ENCODE data around the gene SH3BP2.
"Not testable (repeated sequence)": the region's sequence is repeated elsewhere in the genome, so short reads cannot be mapped to it uniquely, and the experiment has no call there.

Gene SH3BP2

GRCh38 chr4:2762486-2763370 lies 30.2 kb upstream of the SH3BP2 start:
- DNase-seq: not testable (repeated sequence)

GRCh38 chr4:2763511-2763967 lies 29.3 kb upstream of the SH3BP2 start:
- no peak for DNase-seq

- no peak for DNase-seq
These were observed 26.9 kb upstream of the SH3BP2 start for GRCh38 chr4:2765832-2766526.

GRCh38 chr4:2767046-2767704 lies 25.7 kb upstream of the SH3BP2 start:
- DNase-seq: no peak

DNA sequence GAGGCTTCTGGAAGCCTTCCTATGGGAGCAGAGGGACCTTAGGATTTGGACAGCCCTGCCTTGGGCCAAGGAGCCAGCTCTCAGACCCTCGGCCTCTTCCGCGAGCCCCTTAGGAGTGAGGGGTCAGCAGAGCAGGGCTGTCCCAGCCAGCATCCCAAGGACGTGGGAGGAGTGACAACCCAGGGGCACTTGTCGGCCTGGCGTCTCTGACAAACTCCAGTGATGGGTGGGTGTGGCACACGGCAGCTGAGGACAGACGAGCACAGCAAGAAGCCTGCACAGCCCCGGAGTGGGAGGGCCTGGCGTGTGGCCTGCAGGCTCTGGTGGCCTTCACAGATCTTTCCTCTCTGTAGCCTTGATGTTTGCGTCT lies 25.2 kb upstream of the SH3BP2 start:
- DNase-seq: no peak

- DNase-seq: no peak
These were observed 24.8 kb upstream of the SH3BP2 start for GRCh38 chr4:2768124-2768523.

GRCh38 chr4:2768921-2769336 lies 24.0 kb upstream of the SH3BP2 start:
- DNase-seq: no peak

DNA sequence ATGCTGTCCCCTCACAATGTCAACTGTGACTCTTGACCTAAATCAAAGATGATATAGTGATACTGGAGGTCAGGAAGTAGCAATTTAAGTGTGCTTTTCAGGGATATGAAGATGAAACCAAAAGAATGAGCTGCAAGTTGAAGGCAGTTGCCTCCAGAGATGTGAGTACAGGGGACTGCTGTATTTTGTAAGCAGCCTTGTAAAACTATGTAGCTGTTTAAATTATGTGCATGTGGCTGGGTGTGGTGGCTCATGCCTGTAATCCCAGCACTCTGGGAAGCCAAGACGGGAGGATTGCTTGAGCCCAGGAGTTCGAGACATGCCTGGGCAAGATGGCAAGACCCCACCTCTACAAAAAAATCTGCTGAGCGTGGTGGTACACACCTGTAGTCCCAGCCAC lies 21.6 kb upstream of the SH3BP2 start:
- DNase-seq: no peak

GRCh38 chr4:2780643-2781042 lies 12.2 kb upstream of the SH3BP2 start:
- DNase-seq: not testable (repeated sequence)

DNA sequence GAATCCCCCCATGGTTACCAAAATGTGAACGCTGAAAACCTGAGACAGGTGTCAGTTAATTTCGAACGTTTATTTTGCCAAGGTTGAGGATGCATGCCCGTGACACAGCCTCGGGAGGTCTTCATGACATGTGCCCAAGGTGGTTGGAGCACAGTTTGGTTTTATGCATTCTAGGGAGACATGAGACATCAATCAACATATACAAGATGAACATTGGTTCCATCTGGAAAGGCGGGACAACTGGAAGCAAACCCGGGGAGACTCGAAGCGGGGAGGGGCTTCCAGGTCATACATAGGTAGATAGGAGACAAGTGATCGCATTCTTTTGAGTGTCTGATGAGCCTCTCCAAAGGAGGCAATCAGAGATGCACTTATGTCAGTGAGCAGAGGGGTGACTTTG lies 11.0 kb upstream of the SH3BP2 start:
- no peak for DNase-seq

GRCh38 chr4:2783790-2784189 lies 9.1 kb upstream of the SH3BP2 start:
- DNase-seq: no peak

GRCh38 chr4:2785613-2786012 lies 7.3 kb upstream of the SH3BP2 start:
- no peak for DNase-seq

DNA sequence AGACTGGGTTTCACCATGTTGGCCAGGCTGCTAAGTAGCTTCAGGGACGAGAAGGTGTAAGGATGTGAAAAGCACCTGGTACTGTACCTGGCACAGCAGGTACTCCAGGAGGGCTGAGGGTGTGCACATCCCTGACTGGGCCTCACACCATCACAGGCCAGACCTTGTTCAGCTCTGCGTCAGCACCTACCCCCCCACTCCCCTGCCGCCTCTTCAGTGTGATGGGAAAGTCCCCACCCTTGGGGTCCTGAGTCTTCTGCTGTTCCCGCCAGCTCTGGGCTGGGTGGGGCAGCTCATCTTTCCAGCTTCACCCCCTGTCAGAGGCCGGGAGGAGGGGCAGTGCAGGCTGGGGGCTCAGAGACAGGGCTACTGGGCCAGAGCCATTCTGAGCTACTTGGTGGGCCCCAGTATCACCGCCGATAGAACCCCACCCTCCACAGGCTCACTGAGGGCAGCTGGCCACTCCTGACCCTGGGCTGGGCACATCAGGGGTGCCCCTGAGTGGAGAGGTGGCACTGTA lies 6.7 kb upstream of the SH3BP2 start:
- no peak for DNase-seq

GRCh38 chr4:2786794-2787229 lies 6.1 kb upstream of the SH3BP2 start:
- DNase-seq: no peak

GRCh38 chr4:2787230-2788100 lies 5.4 kb upstream of the SH3BP2 start:
- no peak for DNase-seq

DNA sequence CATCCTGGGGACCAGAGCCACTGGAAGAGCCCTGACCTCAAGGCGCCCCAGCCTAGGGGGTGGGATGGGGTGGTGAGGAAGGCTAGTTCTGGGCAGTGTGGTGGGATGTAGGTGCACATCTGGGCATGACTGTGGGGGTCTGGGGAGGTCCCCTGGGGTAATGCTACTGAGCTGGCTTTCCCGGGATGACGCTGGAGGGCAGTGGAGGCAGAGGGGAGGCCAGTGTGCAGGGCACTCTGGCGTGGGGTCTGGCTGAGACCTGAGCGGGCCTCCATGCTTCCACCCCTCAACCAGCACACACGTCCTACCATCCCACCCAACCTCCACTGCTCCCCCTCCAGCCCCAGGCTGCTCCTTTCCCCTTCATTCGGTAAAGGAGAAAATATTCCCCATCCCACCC lies 4.8 kb upstream of the SH3BP2 start:
- DNase-seq: no peak

DNA sequence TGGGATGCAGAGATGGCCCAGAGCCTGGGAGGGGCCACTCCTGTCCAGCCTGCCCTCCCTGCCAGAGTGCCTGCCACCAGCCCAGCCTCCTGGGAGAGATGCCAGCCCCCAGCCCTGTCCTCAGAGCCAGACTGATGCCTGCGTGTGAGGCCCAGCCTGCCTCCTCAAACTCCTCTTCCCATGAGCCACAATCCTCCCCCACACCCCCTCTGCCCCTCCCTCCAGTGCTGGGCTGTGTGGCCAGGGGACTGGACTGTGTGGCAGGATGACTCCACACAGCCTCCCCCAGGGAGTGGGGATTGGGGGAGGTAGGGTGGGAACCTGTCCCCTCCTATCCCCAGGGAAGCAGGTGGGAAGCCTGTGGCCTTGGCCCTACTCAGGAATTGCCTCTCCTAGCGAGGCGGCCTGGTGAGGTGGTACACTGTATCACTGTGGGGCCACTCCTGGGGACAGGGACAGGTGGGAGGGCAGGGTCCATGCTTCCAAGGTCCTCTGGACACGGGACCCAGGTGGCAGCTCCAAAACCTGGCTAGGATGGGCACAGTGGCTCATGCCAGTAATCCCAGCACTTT lies 4.3 kb upstream of the SH3BP2 start:
- DNase-seq: no peak

GRCh38 chr4:2789351-2789750 lies 3.5 kb upstream of the SH3BP2 start:
- no peak for DNase-seq

GRCh38 chr4:2789793-2790582 lies 2.9 kb upstream of the SH3BP2 start:
- no peak for DNase-seq

DNA sequence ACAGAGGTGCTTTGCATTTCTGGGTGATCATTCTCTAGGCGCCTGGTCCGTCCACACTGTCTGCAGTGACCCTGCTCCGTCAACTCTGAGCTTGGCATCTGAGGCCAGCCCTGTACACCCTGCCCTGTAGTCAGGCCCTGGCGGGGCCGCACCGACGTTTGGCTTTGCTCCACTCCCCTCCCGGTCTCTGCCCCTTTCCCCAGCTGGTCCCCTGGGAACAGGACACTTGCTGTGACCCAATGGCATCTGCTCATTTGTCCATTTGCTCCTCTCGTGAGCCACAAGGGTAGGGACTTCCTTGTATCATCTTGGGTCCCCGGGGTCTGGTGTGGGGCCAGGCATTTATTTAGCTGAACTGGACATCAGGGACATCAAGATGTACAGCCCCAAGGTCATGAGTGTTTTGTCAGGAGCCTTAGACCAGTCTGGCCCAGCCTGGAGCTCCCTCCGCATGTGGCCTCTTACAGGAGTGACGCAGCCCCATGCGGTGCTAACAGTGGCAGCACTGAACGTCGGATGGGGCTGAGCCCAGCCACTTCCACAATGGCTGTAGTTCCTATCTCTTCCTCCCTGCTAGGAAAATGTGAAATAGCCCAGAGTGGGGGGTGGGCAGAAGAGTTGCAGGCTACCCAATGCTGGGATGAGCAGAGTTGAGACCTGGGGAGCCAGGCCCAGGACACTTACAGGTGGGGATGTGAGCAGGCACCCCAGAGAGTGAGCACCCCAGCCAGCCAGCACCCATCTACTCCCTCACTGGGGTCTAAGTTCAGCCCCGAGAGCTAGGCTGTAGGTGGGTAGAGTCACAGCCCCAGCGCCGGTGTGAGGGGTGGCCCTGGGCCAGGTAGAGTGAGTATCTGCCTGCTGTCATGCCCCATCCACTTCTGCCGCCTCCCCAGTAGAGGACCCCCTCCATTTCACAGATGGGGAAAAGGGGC lies 2.0 kb upstream of the SH3BP2 start:
- no peak for DNase-seq

All from NCI-H1694 (cell line).